Keratinocyte (primary cell): ENCODE data around the gene EFNB2. TPM values are rescaled to one million over a fixed set of nuclear protein-coding genes. Genes with fewer than 3 reads are reported as not detected.

Source experiments
- DNase-seq: peaks from one replicate; pipeline ENCODE4 v3.0.0-alpha.2; 2011; ENCODE audit warnings: low read depth, missing footprints, low spot score
- FAIRE-seq: peaks from 2 replicates; lab custom pipeline; 2011; peaks lifted over from hg19 to GRCh38; lab: Jason Lieb, UNC
- H2AFZ ChIP-seq: 2 replicates; pipeline ENCODE4 v1.6.0; 2012; ENCODE audit warnings: low read length, control low read depth, inconsistent platforms; ENCODE audit not compliant: control insufficient read depth
- H3K27ac ChIP-seq: 2 replicates; pipeline ENCODE4 v1.5.1; 2011; ENCODE audit warnings: low read length; ENCODE audit not compliant: control insufficient read depth, insufficient read depth
- H3K27me3 ChIP-seq: 3 replicates; pipeline ENCODE4 v1.6.0; 2011; ENCODE audit warnings: low read length; ENCODE audit not compliant: control insufficient read depth, insufficient read depth; ENCODE audit errors: extremely low read depth
- H3K36me3 ChIP-seq, 2 experiments: 2 replicates in 1 of 2; 3 replicates in 1 of 2; pipeline ENCODE4 v1.5.1; 2011; ENCODE audit warnings: low read length in 2 of 2, mild to moderate bottlenecking in 1 of 2; ENCODE audit not compliant: control insufficient read depth in 2 of 2, insufficient read depth in 2 of 2; ENCODE audit errors: extremely low read depth in 1 of 2
- H3K4me1 ChIP-seq: 3 replicates; pipeline ENCODE4 v1.5.1; 2011; ENCODE audit warnings: low read length; ENCODE audit not compliant: control insufficient read depth, insufficient read depth; ENCODE audit errors: extremely low read depth
- H3K4me2 ChIP-seq: 3 replicates; pipeline ENCODE4 v1.6.0; 2011; ENCODE audit warnings: low read depth, low read length; ENCODE audit not compliant: control insufficient read depth, insufficient read depth; ENCODE audit errors: extremely low read depth
- H3K4me3 ChIP-seq, 3 experiments: fragments of 200-600 bp in 1 of 3; sonication (generic) in 1 of 3; 2 replicates in 2 of 3; 3 replicates in 1 of 3; pipeline ENCODE4 v1.5.1; 2011 to 2016; ENCODE audit warnings: low read length in 3 of 3, mild to moderate bottlenecking in 3 of 3, control low read depth in 2 of 3, inconsistent platforms in 1 of 3, low read depth in 1 of 3, mixed read lengths in 1 of 3, mixed run types in 1 of 3, moderate library complexity in 1 of 3; ENCODE audit not compliant: control insufficient read depth in 2 of 3, insufficient read depth in 2 of 3; ENCODE audit errors: extremely low read depth in 1 of 3
- H3K79me2 ChIP-seq: 2 replicates; pipeline ENCODE4 v1.6.0; 2012; ENCODE audit warnings: low read length; ENCODE audit not compliant: control insufficient read depth, insufficient read depth
- H3K9ac ChIP-seq: 3 replicates; pipeline ENCODE4 v1.6.0; 2011; ENCODE audit warnings: low read length; ENCODE audit not compliant: control insufficient read depth, insufficient read depth; ENCODE audit errors: extremely low read depth
- H3K9me1 ChIP-seq: 3 replicates; pipeline ENCODE4 v1.6.0; 2011; ENCODE audit warnings: low read length; ENCODE audit not compliant: control insufficient read depth, insufficient read depth; ENCODE audit errors: extremely low read depth
- H3K9me3 ChIP-seq: 2 replicates; pipeline ENCODE4 v1.5.1; 2012; ENCODE audit warnings: low read depth, low read length; ENCODE audit not compliant: control insufficient read depth
- H4K20me1 ChIP-seq: 3 replicates; pipeline ENCODE4 v1.6.0; 2011; ENCODE audit warnings: low read length; ENCODE audit not compliant: control insufficient read depth, insufficient read depth; ENCODE audit errors: extremely low read depth
- EZH2 ChIP-seq: IDR thresholded peaks from one replicate; pipeline ENCODE4 v1.6.1; 2012; ENCODE audit warnings: inconsistent platforms, mild to moderate bottlenecking, low read length, moderate library complexity
- dilution Hi-C: fragments of 300-500 bp; cut with MboI; formaldehyde crosslinking; loops from one replicate; pipeline ENCODE4 v1.7.0; 2020; ENCODE audit warnings: low sequenced_read_pairs; ENCODE audit not compliant: extremely low pct_ligation_motif_present
- polyA plus RNA-seq, 5 experiments: library from polyadenylated mRNA; depleted of rRNA in 3 of 5; stranded (reverse) in 3 of 5; stranded (forward) in 1 of 5; unstranded in 1 of 5; fragments of >200 nt; gene quantifications; 1 replicate in 1 of 5; 2 replicates in 3 of 5; 3 replicates in 1 of 5; pipeline versions ENCODE4 v1.2.1 to v1.2.3, GENCODE V29; 2011 to 2012; ENCODE audit warnings: missing spikeins in 2 of 5, low read depth in 1 of 5, low replicate concordance in 1 of 5
- TF ChIP-seq, protein P1 (sequence below), 3 experiments: IDR thresholded peaks in 1 of 3; conservative IDR thresholded peaks in 1 of 3; optimal IDR thresholded peaks in 1 of 3; 2 replicates in 2 of 3; 3 replicates in 1 of 3; pipeline versions ENCODE3 to v1.5.1; 2011; ENCODE audit warnings: low read length in 3 of 3, mild to moderate bottlenecking in 3 of 3, moderate library complexity in 2 of 3, control low read depth in 1 of 3, inconsistent platforms in 1 of 3; ENCODE audit not compliant: insufficient read depth in 2 of 3; ENCODE audit errors: extremely low read depth in 1 of 3

Gene EFNB2
- polyA plus RNA-seq, 1 donor (not counting 4 experiments of a cell fraction or from before 2014, with no cell fraction given): 38.9 TPM

DNA sequence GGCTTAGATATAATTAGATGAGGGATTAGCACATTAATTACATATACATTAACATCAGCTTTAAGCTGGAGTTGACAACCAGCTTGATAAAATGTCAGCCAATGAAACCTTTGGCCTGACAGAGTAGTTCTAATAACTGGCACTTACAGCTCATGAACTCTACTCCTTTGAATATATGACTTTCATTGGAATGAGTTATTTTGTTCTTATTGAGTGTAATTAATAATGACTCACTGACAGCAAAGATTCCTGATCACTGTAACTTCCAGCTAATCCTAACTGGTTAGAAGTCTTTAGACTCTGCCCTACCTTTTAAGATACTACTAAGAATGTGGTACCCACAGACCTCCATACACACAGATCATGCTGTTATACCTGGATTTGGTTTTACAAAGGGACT, 41.0 kb downstream of the EFNB2 start:
- peak; percentile 17 for FAIRE-seq
- peaks cover 64% of the 10 kb centered on the region for H3K79me2 ChIP-seq

DNA sequence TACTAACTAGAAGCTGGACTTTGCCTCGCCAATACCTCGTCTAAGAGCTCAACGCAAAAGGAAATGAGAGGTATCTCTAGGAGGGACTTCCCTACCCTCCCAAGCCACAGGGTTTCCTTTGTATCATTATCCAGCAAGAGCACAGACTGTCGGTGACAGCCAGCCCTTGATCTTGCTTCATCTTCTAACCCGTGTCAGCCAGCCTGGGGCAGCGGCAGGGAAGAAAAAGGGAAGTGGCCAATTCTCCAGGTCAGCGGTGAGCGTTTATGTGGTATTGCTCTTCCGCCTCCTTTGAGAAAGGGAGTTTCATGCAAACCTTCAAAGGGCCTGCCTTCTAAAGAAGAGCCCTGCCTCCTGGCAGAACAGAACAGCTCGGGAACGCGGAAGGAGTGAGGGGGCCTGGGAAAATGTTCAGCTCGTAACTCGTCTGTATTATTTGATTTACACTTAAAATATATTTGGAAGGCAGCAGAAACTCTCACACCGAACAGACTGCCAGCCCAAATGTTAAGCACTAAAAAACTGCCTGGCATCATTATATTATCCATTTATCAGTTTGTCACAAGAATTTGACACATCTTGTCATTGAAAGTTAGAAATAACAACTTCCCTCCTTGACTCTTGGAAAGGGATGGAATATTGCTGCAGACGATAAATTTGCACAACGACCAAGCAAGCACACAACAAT, 41.8 kb downstream of the EFNB2 start:
- Histone ChIP-seq H3K9me1 (no peaks in the 10 kb centered on the region), H2AFZ (no peak overlapping the region), H3K4me3 (no peak overlapping the region), H3K79me2 (peaks cover 55% of the 10 kb centered on the region), H3K4me2 (no peak overlapping the region), H3K36me3 (peaks cover 32 to 51% of the 10 kb centered on the region in 2 experiments), H3K27me3 (no peaks in the 10 kb centered on the region), H3K27ac (no peak overlapping the region), H3K9ac (no peak overlapping the region), H3K9me3 (no peaks in the 10 kb centered on the region), H4K20me1 (no peaks in the 10 kb centered on the region), H3K4me1 (no peaks in the 10 kb centered on the region)
- FAIRE-seq: no peak
- dilution Hi-C loops: no loop called here
- no peak for DNase-seq
- TF ChIP-seq, protein P1, sequence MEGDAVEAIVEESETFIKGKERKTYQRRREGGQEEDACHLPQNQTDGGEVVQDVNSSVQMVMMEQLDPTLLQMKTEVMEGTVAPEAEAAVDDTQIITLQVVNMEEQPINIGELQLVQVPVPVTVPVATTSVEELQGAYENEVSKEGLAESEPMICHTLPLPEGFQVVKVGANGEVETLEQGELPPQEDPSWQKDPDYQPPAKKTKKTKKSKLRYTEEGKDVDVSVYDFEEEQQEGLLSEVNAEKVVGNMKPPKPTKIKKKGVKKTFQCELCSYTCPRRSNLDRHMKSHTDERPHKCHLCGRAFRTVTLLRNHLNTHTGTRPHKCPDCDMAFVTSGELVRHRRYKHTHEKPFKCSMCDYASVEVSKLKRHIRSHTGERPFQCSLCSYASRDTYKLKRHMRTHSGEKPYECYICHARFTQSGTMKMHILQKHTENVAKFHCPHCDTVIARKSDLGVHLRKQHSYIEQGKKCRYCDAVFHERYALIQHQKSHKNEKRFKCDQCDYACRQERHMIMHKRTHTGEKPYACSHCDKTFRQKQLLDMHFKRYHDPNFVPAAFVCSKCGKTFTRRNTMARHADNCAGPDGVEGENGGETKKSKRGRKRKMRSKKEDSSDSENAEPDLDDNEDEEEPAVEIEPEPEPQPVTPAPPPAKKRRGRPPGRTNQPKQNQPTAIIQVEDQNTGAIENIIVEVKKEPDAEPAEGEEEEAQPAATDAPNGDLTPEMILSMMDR (optimal IDR thresholded peaks at IDR 0.05 in 1 of 3, IDR thresholded peaks at IDR 0.05 in 1 of 3, conservative IDR thresholded peaks at IDR 0.05 in 1 of 3; ENCODE audit: extremely low read depth in 1 of 3, insufficient read depth in 2 of 3, low read length in 3 of 3): no peak
- TF ChIP-seq EZH2: no peak

More for the DNA sequence above, 41.0 kb downstream of the EFNB2 start:
- H4K20me1 ChIP-seq: no peaks in the 10 kb centered on the region
- H2AFZ ChIP-seq: no peak overlapping the region
- TF ChIP-seq, protein P1 (optimal IDR thresholded peaks at IDR 0.05 in 1 of 3, IDR thresholded peaks at IDR 0.05 in 1 of 3, conservative IDR thresholded peaks at IDR 0.05 in 1 of 3; ENCODE audit: extremely low read depth in 1 of 3, insufficient read depth in 2 of 3, low read length in 3 of 3): no peak
- TF ChIP-seq EZH2: no peak
- dilution Hi-C loops: no loop called here
- H3K9me1 ChIP-seq: no peaks in the 10 kb centered on the region
- no peak for DNase-seq
- H3K36me3 ChIP-seq: peaks cover 33 to 55% of the 10 kb centered on the region in 2 experiments
- H3K27ac ChIP-seq: no peak overlapping the region
- no peak overlapping the region for H3K9ac ChIP-seq
- H3K4me1 ChIP-seq: no peaks in the 10 kb centered on the region
- no peaks in the 10 kb centered on the region for H3K9me3 ChIP-seq
- H3K4me2 ChIP-seq: no peak overlapping the region
- H3K27me3 ChIP-seq: no peaks in the 10 kb centered on the region
- H3K4me3 ChIP-seq: no peak overlapping the region
